ENCODE data around the gene HUNK. TPM values are rescaled to one million over a fixed set of nuclear protein-coding genes. Genes with fewer than 3 reads are reported as not detected.
"Not testable (repeated sequence)": the region's sequence is repeated elsewhere in the genome, so short reads cannot be mapped to it uniquely, and the experiment has no call there.

Gene HUNK
- total RNA-seq: 0.17 and 1.8 TPM in 2 replicates

DNA sequence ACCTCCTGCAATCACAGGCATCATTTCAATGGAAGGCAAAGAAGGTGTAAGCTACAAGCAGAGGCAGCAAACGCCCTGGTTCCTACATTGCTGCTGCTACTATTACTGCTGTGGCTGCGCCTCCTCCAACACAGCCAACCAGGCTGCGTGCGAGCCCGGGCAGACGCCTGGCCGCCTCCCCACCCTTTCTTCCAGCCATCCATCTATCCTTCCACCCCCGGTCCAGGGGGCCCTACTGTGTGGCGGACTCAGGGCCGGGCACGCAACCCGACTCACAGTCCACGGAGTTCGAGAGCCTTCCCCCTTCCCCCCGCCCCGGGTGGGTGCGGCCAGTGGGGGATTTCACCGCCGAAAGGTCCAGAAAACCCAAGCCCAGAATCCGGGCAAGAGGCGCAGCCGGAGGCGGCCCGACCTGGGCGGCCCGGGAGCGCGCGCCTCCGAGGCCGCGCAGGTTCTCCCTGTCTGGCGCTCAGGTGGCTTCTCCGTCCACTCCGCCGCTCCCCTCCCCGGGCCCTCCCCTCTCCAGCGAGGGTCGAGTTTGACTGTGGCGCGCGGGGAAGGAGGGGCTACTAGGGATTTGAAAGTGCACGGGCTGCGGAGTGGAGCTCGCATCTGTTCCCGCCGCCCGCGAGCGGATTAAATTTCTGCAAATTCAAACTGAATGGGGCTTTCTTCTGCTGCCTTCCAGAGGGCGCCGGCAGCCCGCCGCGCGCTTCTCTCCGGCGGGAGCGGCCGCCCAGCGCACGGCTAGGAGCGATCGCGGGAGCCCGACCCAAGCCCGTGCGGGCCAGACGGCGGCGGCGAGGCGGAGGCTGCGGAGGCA is at the start of gene HUNK:
Gene HUNK, plus strand, starts transcription at position 569 of the 823 bp plus-strand sequence. CDS start 655 bp downstream, outside the sequence.
- peak; percentile 13 for DNase-seq (ENCODE audit: low read depth)

DNA sequence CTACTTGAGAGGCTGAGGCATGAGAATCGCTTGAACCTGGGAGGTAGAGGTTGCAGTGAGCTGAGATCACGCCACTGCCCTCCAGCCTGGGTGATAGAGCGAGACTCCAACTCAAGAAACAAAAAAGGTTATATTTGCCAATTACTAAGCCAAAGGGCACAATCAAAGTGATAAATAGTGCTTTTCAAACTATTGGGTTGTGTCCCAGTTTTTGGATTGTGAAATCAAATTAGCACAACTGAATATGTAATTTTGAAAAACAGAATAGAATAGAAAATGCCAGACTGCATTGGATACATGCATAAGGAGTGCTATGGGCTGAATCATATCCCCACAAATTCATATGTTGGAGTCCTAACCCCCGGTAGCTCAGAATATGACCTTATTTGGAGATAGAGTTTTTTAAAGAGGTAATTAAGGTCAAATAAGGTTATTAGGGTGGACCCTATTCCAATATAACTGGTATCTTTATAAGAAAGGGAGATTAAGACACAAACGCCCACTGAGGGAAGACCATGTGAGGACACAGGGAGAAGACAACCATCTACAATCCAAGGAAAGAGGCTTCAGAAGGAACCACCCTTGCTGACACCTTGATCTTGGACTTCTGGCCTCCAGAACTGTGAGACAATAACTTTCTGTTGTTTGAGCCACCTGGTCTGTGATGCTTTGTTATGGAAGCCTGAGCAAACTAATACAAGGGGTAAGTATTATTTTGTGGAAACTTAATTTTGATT is 42.9 kb upstream of the HUNK start:
- no peak for DNase-seq (ENCODE audit: low read depth)

DNA sequence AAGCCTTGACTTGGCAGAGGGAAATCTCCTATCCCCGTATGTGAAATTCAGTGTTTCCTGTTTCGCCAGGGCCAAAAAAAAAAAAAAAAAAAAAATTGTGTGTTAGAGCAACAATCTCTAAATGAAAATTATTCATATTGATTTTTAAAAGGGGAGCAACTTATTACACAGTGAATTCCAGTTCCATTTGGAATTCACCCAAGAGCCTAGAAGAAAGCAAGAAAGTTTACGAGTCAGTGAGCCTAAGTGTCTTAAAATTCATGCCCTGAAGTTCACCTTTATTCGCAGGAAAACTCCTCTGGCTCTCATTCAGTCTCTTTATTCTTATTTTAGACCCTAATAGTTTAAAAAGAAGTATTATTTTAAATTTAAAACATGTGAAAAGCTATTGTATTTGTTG is 42.1 kb upstream of the HUNK start:
- no peak for DNase-seq (ENCODE audit: low read depth)

DNA sequence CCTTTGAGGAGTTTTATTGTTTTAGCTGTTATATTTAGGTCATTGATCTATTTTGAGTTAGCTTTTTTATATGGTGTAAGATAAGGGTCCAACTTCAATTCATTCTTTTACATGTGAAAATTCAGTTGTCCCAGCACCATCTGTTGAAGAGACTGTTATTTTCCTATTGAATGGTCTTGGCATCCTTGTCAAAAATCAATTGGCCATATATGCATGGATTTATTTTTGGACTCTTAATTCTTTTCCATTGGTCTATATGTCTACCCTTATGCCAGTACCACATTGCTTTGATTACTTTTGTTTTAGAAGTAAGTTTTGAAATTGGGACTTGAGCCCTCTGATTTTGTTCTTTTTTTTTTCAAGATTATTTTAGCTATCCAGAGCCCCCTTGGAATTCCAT is 35.8 kb upstream of the HUNK start:
- DNase-seq (ENCODE audit: low read depth): no peak

DNA sequence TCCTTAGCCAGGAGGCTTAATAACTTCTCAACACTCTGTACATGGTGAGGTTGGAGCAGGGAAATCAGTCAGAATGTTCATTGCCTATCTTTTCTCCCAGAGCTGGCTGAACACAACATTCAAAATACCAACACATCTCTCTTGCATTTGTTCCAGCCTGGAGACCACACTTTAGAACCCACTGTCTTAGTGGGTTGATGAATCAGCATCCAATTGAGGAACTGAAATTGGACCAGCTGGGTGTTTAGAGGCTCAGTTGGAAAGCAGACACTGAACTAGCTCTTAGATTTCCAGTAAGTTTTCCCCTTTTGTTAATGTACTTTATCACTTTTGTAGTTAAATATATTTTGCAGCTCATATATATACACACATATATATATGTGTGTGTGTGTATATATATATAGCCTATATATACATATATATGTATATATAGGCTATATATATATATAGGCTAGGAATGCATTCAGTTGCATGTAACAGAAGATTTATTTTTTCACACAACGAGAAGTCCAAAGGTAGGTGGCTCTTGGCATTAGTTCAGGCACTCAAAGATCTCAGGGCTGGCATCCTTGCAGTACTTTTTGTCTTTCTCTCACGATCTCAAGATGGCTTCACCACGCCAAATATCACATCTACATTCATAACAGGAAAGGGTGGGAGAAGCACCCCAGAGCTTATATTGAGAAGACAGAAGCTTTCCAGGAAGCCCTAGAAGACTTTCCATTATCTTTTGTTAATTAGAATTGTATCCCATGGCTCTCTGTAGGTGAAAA is 35.0 kb upstream of the HUNK start:
- DNase-seq (ENCODE audit: low read depth): no peak

DNA sequence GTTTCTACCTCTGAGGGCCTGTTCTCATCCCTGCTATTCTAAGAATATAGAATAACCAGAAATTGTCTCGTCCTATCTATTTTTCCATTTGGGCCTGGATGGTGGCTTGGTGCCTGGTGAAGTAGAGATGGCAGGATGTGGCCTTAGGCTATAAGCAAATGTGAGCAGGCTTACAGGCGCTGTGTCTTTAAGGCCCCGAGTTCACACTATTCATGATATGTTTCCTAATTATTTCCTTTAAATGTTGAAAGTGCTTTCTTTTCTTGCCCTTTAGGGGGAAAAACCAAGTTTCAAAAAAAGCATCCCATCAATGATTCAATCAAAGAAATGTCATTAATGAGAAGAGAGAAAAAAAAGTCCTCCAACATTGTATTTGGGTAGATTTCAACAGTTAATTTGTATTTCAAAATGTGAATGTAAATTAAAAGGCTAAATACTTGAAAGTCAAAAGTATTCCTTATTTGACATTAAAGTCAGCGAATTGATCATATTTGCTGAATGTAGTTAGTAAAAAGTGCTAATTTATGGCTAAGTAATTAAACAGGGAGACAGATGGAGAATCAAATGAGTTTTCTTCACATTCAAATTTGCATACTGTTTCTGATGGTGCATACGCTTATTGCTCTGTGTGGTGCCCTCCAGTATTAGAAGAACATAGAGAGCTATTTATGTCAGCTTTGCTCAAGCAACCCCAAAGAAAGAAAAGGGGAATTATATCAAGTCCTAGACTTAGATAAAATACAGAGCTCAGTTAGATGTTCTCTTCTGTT is 34.0 kb upstream of the HUNK start:
- no peak for DNase-seq (ENCODE audit: low read depth)

DNA sequence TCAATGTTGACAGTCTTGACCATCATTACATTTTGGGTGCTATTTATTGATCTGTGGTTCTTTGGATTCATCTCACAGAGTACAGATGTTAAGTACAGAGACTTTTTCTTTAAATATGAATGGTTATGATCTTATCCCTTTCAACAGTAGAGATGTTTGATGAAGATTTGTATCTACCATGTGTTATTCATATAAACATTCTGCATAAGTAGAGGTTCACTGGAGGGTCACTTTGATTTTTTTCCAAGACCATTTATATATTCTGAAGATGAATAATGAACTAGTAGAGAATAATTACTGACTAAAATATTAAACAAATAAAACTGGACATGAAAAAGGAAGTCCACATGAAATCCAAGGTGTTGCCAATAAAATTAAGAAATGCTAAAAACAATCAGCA is 28.6 kb upstream of the HUNK start:
- DNase-seq (ENCODE audit: low read depth): no peak

DNA sequence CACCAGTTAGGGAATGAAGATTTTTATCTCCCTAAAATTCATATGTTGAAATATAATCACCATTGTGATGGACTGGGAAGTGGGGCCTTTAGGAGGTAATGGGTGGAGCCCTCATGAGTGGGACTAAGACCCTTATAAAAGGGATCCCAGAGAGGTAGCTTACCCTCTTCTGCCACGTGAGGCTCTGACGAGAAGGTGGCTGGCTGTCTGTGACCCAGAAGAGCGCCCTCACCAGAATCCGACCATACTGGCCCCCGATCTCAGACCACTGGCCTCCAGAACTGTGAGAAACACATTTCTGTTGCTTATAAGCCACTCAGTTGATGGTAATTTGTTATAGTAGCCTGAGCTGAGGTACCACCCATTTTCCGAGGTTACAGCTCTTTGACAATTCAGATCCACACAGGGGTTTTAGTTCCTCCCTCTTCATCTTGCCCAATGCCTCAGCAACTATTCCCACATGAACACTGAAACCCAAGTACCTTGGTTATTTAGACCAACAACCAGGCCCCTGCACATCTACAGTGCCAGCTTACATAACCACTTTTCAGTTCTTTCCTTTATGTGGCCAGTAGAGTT is 27.6 kb upstream of the HUNK start:
- DNase-seq (ENCODE audit: low read depth): no peak

DNA sequence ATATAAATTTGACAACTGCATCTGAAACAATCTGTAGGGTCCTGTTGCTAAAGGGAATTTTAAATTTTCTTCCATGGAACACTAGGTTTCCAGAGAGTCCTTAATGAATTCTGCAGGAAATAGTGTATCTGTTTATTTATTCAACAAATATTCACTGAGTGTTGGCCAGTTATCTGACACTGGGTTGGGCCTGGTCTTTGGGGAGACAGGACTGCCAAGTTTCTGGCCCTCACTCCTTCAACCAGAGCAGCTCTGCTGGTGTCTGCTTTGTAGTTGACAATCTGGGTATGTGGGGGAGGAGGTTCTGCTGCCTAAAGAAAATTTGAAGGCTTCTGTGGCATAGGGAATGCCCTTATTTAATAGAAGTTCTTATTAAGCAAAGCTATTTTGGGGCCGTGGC is 26.1 kb upstream of the HUNK start:
- no peak for DNase-seq (ENCODE audit: low read depth)

DNA sequence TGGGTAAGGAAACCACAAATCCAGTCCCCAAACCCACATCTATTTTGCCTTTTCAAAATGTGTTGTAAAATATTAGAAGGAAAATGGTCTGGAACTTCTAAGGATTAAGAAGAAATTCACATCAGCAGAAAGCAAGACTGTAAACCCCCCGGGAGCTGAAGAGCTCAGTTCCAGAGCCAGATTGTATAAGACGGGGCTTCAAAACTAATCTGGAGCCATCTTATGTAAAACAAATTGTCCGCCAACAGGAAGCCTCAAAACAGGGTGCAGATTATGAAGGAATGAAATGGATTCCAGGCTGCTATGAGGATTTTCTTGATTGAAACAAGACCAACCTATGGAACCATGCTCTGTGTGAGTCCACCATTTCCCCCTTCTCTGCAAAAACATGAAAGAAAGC is 25.1 kb upstream of the HUNK start:
- DNase-seq (ENCODE audit: low read depth): no peak

DNA sequence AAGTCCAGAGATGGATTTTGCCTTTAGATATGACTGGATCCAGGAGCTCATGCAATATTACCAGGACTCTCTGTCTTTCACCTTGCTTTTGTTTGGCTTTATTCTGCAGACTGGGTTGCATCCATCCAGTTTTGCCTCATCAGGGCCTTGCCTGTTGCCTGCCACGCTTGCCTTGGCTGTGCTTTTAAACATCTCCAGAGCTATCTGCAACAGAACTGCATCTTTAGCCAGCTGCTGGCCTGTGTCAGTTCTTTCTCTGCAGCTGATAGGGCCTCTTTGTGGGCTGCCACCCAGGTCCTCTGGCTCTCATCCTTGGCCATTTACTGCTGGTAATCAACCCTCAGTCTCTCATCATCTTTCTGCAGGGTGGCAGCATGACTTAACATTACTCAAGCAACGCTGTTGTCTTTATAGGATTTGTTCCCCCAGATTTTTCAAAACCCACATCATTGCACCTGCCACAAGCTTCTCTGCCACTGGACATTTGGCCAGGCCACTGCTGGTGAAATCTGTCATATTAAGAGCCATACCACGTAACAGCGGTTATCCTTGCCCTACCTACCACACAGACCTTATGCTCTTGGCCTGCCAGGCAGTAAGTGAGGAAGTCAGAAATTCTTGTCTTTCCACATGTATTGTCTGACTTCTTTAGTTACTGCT is 24.4 kb upstream of the HUNK start:
- no peak for DNase-seq (ENCODE audit: low read depth)

DNA sequence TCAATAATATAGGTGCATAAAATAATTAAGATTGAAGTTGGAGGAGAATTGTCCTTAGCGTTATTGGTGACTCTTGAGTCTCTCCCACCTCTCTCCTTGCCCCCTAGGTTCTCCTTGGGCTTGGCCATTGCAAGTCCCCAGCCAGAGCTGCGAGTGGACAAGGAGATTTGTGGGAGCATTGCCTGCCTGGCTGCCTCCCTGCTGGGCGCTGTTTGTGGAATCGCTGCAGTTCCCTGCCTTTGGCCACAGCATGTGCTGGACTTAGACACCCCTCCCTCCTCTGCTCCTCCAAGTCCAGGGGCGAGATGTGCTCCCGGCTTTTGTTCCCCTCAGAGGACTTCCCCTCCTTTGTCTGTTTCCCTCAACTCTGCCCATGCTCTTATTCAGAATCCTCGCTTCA is 21.9 kb upstream of the HUNK start:
- no peak for DNase-seq (ENCODE audit: low read depth)

DNA sequence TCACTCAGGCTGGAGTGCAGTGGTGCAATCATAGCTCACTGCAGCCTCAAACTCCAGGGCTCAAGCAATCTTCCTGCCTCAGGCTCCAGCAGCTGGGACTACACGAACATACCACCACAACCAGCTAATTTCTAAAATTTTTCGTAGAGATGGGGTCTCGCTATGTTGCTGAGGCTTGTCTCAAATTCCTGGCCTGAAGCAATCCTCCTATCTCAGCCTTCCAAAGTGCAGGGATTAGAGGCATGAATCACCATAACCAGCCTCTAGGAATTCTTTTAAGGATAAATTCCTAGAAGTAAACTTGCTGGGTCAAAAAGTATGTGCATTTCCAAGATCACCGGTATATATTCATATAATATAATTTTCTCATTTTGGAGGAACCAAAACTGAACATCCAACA is 17.6 kb upstream of the HUNK start:
- no peak for DNase-seq (ENCODE audit: low read depth)

DNA sequence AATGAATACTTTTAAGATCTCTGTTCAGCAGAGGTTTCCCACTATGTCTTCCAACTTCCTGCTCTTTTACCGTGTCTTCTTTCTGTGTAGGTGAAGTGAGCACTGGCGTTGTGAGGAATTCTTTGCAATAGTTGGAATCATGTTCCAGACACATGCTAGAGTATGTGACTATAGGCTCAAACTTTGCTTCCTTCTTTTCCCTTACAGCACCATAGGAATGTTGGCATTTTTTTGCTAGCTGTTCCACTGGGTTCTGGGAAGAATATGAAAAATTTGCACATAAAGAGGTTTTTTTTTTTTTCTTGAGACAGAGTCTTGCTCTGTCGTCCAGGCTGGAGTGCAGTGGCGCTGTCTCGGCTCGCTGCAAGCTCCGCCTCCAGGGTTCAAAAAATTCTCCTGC is 15.7 kb upstream of the HUNK start:
- DNase-seq (ENCODE audit: low read depth): no peak

DNA sequence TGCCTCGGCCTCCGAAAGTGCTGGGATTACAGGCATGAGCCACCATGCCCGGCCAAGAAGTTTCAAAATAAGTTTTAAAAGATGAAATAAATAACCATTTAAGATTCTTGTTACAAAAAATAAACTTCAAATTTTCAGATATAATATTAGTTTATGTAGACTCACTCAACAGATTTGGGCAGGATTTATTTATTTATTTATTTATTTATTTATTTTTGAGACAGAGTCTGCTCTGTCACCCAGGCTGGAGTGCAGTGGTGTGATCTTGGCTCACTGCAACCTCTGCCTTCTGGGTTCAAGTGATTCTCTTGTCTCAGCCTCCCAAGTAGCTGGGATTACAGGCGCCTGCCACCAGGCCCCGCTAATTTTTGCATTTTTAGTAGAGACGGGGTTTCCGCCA is 15.2 kb upstream of the HUNK start:
- DNase-seq (ENCODE audit: low read depth): not testable (repeated sequence)

DNA sequence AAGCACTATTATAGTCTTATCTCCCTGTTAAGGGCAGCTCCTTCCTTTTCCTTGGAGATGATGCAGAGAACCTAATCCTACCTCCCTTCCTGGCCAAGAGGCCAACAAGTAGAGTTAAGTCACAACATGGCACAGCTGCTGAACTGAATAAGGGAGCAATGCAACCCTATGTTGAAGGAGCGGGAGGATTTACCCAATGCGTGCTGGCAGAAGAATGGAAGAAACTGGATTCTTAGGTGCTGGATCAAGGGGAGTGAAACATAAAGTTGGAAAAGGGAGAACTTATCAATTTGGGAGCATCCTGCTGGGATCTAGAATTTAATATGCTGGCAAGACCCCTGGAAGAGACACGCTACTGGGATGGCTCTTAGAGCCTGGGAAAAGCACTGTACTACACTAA is 12.0 kb upstream of the HUNK start:
- DNase-seq (ENCODE audit: low read depth): no peak

DNA sequence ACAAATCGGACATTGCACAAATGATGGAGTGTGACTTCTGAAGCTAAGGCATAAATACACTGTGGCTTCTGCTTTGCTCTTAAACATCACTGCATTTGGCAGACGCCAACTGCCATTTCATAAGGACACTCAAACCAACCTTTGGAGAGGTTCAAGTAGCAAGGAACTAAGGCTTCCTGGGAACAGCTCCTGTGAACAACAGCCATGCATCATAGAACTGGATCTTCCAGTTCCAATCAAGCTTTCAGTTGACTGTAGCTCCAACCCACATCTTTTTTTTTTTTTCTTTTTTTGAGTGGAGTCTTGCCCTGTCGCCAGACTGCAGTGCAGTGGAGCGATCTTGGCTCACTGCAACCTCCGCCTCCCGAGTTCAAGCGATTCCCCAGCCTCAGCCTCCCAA is 10.7 kb upstream of the HUNK start:
- no peak for DNase-seq (ENCODE audit: low read depth)

DNA sequence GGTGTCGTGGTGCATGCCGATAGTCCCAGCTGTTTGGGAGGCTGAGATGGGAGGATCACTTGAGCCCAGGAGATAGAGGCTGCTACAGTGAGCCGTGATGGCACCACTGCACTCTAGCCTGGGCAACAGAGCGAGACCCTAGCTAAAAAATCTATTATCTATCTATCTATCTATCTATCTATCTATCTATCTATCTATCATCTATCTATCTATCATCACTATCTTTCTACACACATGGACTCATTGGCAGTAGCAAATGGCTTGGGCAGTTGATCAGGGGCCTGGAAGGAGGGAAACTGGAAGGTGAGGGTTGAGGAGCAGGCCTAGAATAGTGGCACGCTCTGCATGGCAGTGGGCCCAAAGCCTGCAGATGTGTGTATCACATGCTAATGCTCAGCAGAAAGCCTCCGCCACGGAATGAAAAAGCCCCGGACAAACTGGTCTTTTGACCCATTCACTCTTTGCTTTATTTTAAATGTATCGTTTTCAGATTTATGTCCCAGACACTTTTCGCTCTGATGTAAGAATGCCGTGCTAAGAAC is 7.3 kb upstream of the HUNK start:
- no peak for DNase-seq (ENCODE audit: low read depth)

DNA sequence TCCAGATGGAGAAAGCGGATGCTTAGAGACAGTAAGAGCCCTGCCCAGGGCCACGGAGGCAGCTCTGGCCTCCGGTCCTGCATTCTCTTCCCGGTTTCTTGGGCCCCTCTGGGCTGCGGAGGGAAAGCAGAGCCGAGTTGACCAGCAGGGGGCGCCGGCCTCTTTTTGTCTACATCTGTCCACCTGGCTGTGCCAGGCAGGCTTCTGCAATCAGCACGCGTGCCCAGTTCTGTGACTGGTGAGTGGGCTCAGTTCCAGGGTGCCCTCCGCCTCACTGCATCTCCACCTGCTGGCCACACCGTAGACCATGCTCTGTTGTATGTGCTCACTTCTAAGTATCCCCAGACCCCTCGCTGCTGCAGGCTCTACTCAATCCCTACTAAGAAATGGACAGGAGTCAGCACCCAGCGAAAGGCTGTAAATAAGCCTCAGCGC is 6.7 kb upstream of the HUNK start:
- peak; percentile 71 for DNase-seq (ENCODE audit: low read depth)

DNA sequence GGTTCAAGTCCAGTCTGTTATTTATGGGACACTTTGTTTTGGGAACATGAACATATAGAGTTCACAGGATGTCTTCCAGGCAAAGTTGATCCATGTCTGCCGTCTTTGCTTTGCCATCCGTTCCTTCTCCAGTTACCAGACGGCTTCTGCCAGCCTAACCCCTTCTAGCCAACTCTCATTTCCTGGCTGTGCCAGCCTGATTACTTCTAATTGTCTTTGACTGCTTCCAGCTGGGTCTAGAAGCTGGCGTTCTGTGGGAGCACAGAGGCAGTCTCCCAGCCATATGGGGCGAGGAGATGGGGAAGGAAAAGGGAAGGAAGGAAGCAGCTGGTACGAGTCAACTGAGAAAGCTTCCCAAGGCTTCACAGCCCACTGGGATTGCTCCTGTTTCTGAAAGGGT is 3.1 kb upstream of the HUNK start:
- no peak for DNase-seq (ENCODE audit: low read depth)

All from renal cortical epithelial cell (primary cell).